Esophagus muscularis mucosa (tissue), 4 donors: ENCODE results near the gene PRKAG2. TPM values are rescaled to one million over a fixed set of nuclear protein-coding genes. Genes with fewer than 3 reads are reported as not detected.

Experiments used
- DNase-seq: peaks from one replicate; pipeline ENCODE4 v3.0.0-alpha.2; 2017; ENCODE audit errors: extremely low spot score
- H3K27ac ChIP-seq, 4 donors: fragments of 200-600 bp; sonication (generic); replicated peaks in 1 of 4; 1 replicate in 3 of 4; 2 replicates in 1 of 4; pipeline ENCODE4 v1.5.1; 2016 to 2019; ENCODE audit warnings: mild to moderate bottlenecking in 1 of 4
- H3K27me3 ChIP-seq, 4 donors: fragments of 200-600 bp; sonication (generic); one replicate each; pipeline versions ENCODE4 v1.5.1 to v1.6.0; 2016 to 2019
- H3K36me3 ChIP-seq, 4 donors: fragments of 200-600 bp; sonication (generic); one replicate each; pipeline ENCODE4 v1.5.1; 2016 to 2019
- H3K4me1 ChIP-seq, 4 donors: fragments of 200-600 bp; sonication (generic); one replicate each; pipeline ENCODE4 v1.5.1; 2016 to 2019
- H3K4me3 ChIP-seq, 4 donors: fragments of 200-600 bp; sonication (generic); 1 replicate in 2 of 4; 2 replicates in 2 of 4; pipeline ENCODE4 v1.5.1; 2016 to 2019; ENCODE audit warnings: mild to moderate bottlenecking in 4 of 4, moderate library complexity in 1 of 4
- H3K9me3 ChIP-seq, 4 donors: fragments of 200-600 bp; sonication (generic); 1 replicate in 3 of 4; 2 replicates in 1 of 4; pipeline ENCODE4 v1.5.1; 2016 to 2019
- EP300 ChIP-seq: sonication (generic); formaldehyde crosslinking; IDR thresholded peaks from one replicate; pipeline ENCODE4 v1.6.1; 2017; ENCODE audit warnings: antibody characterized with exemption
- POLR2A ChIP-seq: fragments of 450-650 bp; IDR thresholded peaks from one replicate; pipeline ENCODE4 v1.6.1; 2017; ENCODE audit warnings: antibody characterized with exemption, moderate library complexity, mild to moderate bottlenecking, low read depth
- POLR2AphosphoS5 ChIP-seq, 2 donors: sonication (generic); formaldehyde crosslinking; IDR thresholded peaks; one replicate each; pipeline ENCODE4 v1.6.1; 2017; ENCODE audit warnings: antibody characterized with exemption in 2 of 2
- WGBS: methylation state at CpG from one replicate; pipeline ENCODE4 v1.1.5; 2018; 5-methylcytosine and 5-hydroxymethylcytosine counted together
- intact Hi-C: fragments of 100-400 bp; cut with DNase I; formaldehyde crosslinking; loops from one replicate; pipeline ENCODE4 v1.15.1; 2023
- total RNA-seq, 4 donors: library from RNA; depleted of rRNA; stranded (reverse); fragments of >200 nt; gene quantifications; one replicate each; pipeline versions ENCODE4 v1.1.0 to v1.2.1, GENCODE V29; 2016
- TF ChIP-seq, protein P1 (sequence below), 3 experiments: fragments of 200-600 bp in 2 of 3; fragments of 450-650 bp in 1 of 3; sonication (generic) in 2 of 3; IDR thresholded peaks; one replicate each; pipeline ENCODE4 v1.5.1; 2017 to 2019; ENCODE audit warnings: antibody characterized with exemption in 3 of 3, mild to moderate bottlenecking in 2 of 3, moderate library complexity in 1 of 3

Gene PRKAG2
- total RNA-seq, 4 donors from 2014 or later, result 51.3 to 97.2 (median 77.5) TPM

DNA sequence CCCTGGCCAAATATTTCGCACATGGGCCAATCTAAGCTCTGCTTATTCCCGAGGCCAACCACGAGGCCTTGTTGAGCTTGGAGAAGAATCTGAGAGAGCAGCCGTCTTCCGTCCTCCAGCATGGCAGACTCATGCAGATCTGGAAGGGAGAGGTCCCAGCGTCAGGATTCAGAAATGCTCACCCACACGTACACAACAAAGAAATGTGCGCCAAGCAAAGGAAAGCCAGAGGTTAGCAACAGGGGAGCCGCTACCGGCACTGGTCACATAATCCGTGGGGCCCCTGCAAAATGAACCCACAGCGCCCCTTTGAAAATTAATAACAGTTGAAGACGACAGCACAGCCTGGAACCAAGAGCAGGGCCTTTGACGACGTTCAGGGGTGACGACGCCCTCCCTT is 25.4 kb upstream of the PRKAG2 start:
- no peak overlapping the region for H3K27ac ChIP-seq
- DNase-seq, result no peak
- H3K9me3 ChIP-seq, result peaks cover 0 to 7% (median 0%) of the 10 kb centered on the region in 4 donors
- H3K27me3 ChIP-seq, result peaks cover 0 to 36% (median 2%) of the 10 kb centered on the region in 4 donors
- WGBS, result 79% methylated on average over 17 of the region's 17 CpGs
- H3K36me3 ChIP-seq, result no peaks in the 10 kb centered on the region
- H3K4me3 ChIP-seq, result no peak overlapping the region
- peaks cover 0 to 5% (median 2%) of the 10 kb centered on the region in 4 donors for H3K4me1 ChIP-seq
- TF ChIP-seq EP300, result no peak
- TF ChIP-seq, protein P1, sequence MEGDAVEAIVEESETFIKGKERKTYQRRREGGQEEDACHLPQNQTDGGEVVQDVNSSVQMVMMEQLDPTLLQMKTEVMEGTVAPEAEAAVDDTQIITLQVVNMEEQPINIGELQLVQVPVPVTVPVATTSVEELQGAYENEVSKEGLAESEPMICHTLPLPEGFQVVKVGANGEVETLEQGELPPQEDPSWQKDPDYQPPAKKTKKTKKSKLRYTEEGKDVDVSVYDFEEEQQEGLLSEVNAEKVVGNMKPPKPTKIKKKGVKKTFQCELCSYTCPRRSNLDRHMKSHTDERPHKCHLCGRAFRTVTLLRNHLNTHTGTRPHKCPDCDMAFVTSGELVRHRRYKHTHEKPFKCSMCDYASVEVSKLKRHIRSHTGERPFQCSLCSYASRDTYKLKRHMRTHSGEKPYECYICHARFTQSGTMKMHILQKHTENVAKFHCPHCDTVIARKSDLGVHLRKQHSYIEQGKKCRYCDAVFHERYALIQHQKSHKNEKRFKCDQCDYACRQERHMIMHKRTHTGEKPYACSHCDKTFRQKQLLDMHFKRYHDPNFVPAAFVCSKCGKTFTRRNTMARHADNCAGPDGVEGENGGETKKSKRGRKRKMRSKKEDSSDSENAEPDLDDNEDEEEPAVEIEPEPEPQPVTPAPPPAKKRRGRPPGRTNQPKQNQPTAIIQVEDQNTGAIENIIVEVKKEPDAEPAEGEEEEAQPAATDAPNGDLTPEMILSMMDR (IDR thresholded peaks at IDR 0.05), result no peak
- intact Hi-C loops, result no loop called here

DNA sequence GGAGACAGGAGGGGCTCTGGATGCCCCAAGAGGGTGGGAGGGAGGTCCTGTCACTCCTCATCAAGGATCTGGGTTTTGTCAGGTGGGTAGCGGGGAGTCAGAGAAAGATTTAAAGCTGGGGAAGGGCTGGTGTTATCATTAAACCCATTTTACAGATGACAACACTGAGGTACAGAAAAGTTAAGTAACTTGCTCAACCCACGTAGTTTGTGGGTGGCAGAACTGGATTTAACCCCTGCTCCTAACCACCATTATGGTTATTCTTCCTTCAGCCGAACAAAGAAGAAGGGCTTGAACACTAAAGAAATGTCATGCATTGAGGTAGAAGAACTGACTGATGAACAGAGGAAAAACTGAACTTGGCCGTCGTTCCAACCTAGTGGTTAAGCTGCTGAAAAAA is 24.9 kb upstream of the PRKAG2 start:
- Histone ChIP-seq H3K27ac (no peak overlapping the region), H3K27me3 (peaks cover 0 to 33% (median 2%) of the 10 kb centered on the region in 4 donors), H3K4me3 (no peak overlapping the region), H3K4me1 (peaks cover 0 to 10% (median 7%) of the 10 kb centered on the region in 4 donors), H3K36me3 (no peaks in the 10 kb centered on the region), H3K9me3 (peaks cover 0 to 5% (median 0%) of the 10 kb centered on the region in 4 donors)
- 90% methylated on average over 5 of the region's 5 CpGs for WGBS
- no peak for DNase-seq
- intact Hi-C loops, result no loop called here
- TF ChIP-seq EP300, result no peak

DNA sequence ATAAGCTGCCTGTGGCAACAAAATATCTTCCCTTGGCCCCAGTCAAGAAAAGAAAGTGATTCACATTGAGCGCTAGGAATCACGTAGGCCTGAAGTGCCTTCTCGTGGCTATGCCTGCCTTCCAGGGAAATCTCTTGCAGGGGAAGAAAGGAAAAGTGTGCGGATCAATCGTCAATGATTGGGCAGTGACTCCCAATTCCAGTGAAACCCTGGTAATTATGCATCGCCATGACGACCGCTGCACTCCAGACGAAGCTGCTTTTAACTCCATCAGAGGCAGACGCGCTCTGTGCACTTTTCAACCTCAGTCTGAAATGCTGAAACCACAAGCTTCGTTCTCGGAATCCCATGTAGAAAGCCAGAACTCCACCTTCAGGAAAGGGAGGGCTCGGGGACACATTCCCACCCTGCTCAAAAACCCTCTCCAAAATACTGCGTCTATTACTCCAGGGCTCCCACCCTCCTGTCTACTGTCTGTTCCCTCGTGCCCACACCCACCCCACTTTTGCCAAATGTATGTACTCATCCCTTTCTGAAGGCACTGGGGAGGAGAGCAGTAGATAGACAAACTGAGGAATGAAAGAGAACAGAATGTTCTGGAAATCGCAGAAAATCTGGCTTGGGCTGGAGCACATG is 24.2 kb upstream of the PRKAG2 start:
- Histone ChIP-seq H3K4me3 (no peak overlapping the region), H3K4me1 (peaks cover 0 to 10% (median 7%) of the 10 kb centered on the region in 4 donors), H3K27me3 (peaks cover 0 to 41% (median 2%) of the 10 kb centered on the region in 4 donors), H3K36me3 (no peaks in the 10 kb centered on the region), H3K27ac (peak overlapping the region in 1 of 4 donors; percentile 42), H3K9me3 (no peaks in the 10 kb centered on the region)
- TF ChIP-seq, protein P1 (IDR thresholded peaks at IDR 0.05), result no peak
- TF ChIP-seq POLR2AphosphoS5 (IDR thresholded peaks at IDR 0.05) (no peak), POLR2A (no peak), EP300 (no peak)
- no peak for DNase-seq
- WGBS, result 62% methylated on average over 17 of the region's 17 CpGs
- intact Hi-C loops, result no loop called here

DNA sequence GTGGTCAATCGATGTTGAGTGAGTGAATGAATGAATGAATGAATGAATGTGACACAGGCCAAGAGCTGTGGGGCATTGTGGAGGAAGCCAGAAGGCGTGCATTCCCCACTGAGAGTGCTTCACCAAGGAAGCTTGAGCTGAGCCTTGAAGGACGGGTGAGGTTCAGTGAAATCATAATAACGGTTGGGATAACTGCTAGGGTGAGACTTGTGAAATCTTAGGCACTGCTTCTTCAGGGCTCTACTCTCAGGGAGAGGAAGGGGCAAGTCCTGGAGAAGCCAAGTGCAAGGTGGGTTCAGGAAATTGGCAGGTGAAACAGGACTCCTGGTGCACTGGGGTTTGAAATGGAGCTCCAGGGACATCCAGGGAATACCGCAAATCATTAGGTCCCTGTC is 23.7 kb upstream of the PRKAG2 start:
- intact Hi-C loops, result no loop called here
- Histone ChIP-seq H3K27me3 (peaks cover 0 to 39% (median 2%) of the 10 kb centered on the region in 4 donors), H3K27ac (peak overlapping the region in 1 of 4 donors; percentile 42), H3K4me1 (peaks cover 0 to 10% (median 7%) of the 10 kb centered on the region in 4 donors), H3K9me3 (no peaks in the 10 kb centered on the region), H3K4me3 (no peak overlapping the region), H3K36me3 (no peaks in the 10 kb centered on the region)
- no peak for DNase-seq
- TF ChIP-seq, protein P1 (IDR thresholded peaks at IDR 0.05), result no peak
- TF ChIP-seq POLR2AphosphoS5 (IDR thresholded peaks at IDR 0.05) (no peak), POLR2A (no peak), EP300 (no peak)
- WGBS, result 87% methylated on average over 5 of the region's 5 CpGs

DNA sequence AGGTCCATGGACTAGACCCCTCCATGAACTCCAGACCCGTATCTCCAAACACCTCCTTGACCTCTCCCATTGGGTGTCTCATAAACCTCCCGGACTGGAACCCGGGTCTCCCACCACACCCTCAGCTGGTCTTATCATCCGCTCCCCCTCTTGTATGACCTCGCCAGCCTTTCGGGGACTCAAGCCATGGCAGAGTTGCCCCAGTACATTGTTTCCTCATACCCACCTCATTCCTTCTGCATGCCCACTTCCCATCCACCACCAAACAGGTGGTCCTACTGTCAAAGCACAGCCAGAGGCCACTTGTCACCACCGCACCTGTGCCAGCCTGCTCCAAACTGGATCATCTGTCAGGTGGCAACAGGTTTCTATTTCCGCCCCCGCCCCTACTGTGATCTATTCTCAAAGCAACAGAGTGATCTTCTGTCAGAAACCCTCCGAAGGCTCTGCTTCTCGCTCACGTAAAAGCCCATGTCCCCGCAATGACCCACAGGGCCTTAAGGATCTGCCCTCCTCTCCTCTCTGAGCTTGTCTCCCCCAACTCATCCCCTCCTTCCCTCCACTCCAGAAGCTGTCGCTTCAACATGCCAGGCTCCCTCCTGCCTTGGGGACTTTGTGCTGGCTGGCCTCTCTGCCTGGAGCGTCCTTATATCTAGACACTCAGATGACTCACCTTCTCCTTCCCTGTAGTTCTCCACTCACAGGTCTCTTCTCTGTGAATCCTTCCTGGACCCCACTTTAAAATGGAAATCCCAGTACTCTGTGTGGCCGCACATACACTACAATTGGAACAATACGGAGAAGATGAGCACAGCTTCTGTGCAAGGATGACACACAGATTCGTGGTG is 22.8 kb upstream of the PRKAG2 start:
- intact Hi-C loops, result no loop called here
- no peak for DNase-seq
- TF ChIP-seq EP300 (no peak), POLR2AphosphoS5 (IDR thresholded peaks at IDR 0.05) (no peak), POLR2A (no peak)
- TF ChIP-seq, protein P1 (IDR thresholded peaks at IDR 0.05), result no peak
- Histone ChIP-seq H3K9me3 (no peaks in the 10 kb centered on the region), H3K4me3 (no peak overlapping the region), H3K4me1 (peaks cover 0 to 10% (median 7%) of the 10 kb centered on the region in 4 donors), H3K27me3 (peaks cover 0 to 32% (median 2%) of the 10 kb centered on the region in 4 donors), H3K27ac (no peak overlapping the region), H3K36me3 (no peaks in the 10 kb centered on the region)
- 90% methylated on average over 18 of the region's 18 CpGs for WGBS
